ENCODE measurements around the gene TSPAN9. TPM values are rescaled to one million over a fixed set of nuclear protein-coding genes. Genes with fewer than 3 reads are reported as not detected.
A peak's percentile ranks its signal among the peaks of the same experiment; 100 is the strongest.

The TSPAN9 gene
- total RNA-seq, 1 donor from 2014 or later, result 22.4 TPM

DNA sequence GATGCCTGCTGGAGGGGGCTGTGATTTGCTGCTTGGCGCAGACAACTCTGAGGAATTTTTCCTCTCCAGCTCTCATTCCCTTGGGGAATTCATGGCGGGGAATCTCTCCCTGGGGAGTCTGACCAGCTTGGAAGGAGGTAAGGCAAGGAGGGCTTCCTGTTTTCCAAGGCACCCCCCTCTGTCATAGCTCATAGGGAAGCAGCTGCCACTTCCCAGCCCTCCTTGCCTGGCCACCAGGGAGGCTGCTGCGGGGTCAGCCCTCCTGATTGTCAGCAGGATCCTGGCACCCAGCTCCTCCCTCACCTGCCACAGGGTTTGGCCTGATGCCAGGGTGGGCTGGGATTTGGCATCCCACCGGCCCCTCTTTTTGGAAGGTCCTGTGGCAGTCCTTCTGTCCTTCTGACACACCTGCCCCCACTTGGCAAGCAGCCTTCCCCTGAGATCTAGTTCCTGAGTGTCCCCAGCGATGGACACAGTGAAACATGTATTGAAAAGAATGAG, 74.9 kb downstream of the TSPAN9 start:
- FAIRE-seq, result no peak
- DNase-seq (ENCODE audit: low spot score in 2 of 2), result no peak

DNA sequence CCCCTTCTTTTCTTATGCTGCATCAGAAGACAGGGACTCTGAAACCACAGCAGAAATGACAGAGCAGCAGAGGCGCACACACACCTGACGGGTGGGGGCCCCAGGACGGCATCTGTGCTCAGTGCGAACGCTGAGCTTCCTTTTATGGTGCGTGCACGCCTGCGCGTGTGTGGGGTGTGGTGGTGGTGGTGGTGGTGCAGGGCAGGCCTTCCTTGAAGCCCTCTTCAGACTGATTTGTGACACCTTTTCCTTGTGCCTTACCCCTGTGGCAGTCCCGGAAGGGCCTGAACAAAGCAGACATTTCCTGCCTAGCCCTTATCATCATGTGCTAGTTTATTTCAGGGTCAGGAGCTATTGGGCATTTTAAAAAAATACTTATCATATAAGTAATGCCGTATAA, 75.7 kb downstream of the TSPAN9 start:
- FAIRE-seq, result no peak
- DNase-seq (ENCODE audit: low spot score in 2 of 2), result no peak

DNA sequence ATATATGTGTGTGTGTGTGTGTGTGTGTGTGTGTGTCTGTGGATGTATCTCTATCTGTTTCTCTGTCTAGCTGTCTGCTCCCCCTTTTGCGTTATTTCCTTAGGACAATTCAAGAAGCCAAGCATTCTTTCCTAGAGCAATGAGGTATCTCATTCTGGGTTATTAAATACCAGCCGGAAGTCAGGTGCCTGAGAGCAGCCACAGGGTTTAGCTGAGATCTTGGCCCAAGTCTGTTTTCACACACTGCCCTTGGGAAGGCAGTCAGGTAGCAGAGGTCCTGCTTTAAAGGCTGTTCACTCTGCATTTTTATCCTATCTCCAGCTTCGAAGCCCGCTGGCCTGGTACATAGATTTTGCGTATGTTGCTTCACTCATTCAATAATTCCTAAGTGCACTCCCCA, 76.8 kb downstream of the TSPAN9 start:
- FAIRE-seq (no peak), DNase-seq (ENCODE audit: low spot score in 2 of 2) (no peak)

DNA sequence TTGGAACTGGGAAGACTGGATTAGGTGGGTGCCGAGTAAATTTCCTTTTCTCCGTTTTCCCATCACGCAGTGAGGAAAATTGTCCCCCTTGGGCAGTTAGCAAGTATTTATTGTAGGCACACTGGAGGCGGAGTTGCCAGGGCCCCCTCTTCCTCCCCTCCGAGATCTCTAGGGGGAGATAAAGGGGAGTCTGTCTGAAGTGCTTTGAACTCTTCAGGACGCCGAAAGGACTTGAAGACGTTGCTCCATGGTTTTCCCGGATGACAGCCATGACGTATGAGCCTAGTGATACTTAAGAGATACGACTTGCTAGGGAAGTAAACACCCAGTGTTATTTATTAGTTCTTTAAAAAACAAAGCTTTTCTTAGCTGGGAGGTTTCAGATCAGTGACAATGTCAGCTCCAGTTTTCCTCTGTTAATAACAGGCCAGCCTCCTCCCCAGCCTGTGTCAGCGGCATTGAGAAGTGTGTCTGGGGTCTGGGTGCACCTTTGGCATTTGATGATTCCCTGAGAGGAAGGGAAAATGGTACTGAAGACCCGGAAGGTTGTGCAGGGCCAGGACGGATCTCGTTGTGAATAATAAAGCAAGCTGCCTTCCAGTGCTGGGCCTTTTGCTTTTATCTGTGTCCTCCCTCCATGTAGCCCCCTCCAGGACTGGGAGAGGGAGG, 78.7 kb downstream of the TSPAN9 start:
- DNase-seq (ENCODE audit: low spot score in 2 of 2), result no peak

DNA sequence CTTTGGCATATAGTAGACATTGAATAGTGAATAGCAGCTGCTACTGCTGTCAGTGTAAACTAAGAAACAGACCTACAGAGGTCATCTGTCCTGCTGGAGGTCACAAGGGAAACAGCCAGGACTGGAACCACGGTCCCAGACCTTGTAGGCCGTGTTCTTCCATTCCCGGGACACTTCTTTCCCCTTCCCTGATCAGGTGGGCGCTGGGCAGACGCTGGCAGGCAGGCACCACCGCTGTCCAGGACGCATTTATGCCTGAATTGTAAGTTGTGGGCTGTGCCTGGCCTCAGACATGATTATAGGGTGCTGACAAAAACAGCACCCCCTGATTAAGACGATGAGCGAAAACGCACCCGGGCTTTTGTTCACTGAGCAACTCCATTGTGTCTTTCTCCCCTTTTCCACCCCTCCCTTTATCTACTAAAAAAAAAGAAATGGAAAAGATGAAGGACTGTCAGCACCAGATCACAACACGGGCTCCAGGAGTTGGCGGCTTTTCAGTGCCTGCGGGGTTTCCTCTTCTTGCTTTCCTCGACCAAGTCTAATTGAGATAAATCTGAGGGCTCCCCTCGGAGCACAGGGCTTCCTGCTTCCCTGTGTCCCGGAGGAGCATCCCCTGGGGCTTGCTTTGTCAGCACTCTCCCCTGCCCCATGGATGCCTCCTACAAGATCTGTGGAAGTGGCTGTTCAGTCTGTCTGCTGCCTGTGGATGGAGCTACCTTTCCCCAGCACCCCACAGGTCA, 80.6 kb downstream of the TSPAN9 start:
- no peak for FAIRE-seq
- DNase-seq (ENCODE audit: low spot score in 2 of 2), result no peak

More for the DNA sequence above, 78.7 kb downstream of the TSPAN9 start:
- no peak for FAIRE-seq

DNA sequence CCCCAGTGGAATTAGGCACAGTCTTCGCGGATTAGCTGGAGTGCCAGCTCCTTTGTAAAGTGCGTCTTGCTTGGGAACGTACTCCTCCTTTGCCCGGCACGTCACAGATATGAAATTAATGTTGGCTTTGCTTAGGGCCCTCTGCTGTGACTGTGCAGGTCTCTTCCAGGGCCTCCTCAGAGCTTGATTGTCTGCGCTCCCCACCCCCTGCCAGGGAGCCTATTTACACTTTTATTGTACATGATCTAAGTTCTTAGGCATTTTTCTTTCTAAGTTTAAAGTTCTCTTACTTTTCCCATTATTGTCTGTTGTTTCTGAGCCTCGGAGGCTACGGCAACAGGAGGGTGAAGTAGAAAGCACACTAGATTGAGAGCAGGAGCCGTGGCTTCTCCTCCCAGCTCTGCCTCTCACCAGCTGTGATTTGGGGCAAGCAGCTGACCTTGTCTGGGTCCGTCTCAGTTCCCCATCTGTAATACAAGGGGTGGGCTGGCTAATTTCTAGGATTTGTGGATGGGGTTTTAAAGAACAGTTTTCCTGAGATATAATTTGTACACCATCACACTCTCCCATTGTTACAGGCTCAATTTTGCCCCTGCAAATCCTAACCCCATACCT, 81.8 kb downstream of the TSPAN9 start:
- no peak for DNase-seq (ENCODE audit: low spot score in 2 of 2)
- FAIRE-seq, result no peak

DNA sequence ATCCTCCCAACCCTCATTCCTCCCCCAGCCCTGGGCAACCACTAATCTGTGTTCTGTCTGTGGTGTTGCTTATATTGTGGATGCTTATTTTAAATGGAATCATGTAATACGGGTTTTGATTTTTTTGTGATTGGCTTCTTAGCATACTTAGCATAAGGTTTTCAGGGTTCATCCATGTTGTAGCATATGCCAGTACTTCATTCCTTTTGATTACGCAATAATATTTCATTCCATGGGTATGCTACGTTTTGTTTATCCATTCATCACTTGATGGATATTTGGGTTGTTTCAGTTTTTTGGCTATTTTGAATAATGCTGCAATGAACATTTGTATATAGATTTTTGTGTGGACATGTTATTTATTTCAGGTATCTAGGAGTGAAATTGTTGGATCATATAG, 82.9 kb downstream of the TSPAN9 start:
- DNase-seq (ENCODE audit: low spot score in 2 of 2), result no peak
- FAIRE-seq, result no peak

DNA sequence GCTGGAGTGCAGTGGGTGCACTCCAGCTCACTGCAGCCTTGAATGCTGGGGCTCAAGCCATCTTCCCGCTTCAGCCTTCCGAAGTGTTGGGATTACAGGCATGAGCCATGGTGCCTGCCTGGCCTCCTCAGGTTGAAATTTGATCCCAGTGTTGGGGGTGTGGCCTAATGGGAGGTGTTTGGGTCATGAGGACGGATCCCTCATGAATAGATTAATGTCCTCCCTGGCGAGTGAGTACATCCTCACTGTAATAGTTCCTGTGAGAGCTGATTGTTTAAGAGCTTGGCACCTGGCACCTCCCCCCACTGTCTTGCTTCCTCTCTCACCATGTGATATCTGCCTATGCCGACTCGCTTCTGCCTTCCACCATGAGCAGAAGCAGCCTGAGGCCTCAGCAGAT, 84.7 kb downstream of the TSPAN9 start:
- FAIRE-seq (no peak), DNase-seq (ENCODE audit: low spot score in 2 of 2) (no peak)

DNA sequence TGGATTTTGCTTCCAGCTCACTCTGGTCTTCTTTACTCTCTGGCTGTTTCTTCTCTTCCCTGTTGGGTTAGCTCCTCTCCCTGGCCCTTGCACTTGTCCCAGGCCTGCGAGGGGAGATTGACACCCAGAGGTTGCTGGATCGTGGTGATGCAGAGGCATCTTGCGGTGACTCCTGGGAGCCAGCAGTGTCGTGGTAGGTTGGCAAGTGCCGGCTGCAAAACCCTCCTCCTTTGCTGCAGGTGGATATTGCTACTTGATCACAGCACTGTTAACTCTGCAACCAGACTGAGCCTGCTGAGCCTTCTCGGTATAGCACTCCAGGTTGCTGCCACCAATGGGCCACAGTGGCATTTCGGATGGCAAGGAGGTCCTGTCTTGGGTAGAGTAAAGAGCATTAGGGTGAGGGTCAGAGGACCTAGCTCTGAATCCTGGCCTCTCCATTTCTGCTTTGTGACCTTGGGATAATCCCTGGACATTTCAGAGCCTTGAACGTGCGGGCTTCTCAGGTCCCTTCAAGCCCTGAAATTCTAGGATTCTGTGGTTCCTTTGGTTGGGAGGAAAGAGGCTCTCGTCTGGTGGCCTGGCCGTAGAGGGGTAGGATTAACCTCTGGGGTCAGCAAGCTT, 87.4 kb downstream of the TSPAN9 start:
- no peak for DNase-seq (ENCODE audit: low spot score in 2 of 2)
- FAIRE-seq, result no peak

DNA sequence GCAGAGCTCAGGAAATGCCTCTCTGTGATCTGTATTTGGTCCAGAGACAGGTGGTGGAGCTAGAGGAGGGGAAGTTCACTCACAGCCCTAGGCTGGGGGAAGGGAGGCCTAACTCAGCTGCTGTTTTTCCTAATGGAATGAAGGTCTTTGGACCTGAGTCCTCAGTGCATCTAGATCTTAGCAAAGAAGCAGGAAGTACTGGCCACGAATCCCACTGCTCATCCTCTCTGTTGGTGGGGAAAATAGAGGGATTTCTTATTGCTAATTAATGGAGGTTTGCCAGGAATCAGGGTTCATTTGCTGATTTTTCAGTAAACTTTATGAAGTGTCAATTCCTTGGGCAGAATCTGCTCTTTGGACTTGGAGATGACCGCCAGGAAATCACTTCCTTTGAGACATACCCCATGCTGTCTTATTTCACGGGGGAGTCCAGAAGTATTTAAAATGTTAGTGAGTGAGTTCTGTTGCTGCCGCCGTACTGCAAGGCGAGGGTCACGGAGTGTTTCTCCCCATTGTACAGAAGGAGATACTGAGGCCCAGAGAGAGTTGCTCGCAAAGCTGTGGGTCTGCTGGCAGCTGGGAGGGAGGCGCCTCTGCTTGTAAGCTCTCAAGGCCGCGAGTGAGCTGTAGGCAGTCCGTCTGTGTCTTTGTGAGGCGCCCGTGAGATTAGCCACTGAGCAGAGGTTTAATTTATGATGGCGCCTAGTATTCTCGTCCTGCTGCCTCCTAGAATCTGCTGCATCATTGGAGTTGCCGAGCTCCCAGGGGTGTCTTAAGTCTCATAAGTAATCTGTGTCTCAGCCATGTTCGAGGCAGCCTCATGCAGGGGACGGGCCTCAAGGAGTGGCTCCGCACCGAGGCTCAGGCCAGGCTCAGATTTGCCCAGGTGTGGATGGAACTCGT, 88.2 kb downstream of the TSPAN9 start:
- DNase-seq (ENCODE audit: low spot score in 2 of 2), result no peak
- no peak for FAIRE-seq

DNA sequence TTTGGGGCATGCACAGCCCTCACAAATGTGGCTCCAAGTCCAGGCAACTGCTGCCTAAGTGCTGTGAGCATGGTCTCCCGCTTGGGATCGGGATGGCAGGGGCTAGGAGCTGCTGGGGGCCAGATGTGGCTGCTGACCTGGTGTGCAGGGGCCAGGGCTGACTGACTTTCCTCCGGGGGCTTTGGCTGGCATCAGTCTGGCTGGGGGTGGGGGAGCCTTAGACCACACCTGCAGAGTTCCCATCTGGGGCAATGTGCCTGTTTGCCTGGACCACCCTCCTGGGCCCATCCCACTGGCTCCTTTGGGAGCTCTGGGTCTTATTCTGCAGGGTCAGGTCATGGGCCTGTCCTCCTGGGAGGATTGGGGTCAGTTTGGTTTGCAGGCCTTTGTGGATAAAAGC, 90.5 kb downstream of the TSPAN9 start:
- FAIRE-seq, result no peak

DNA sequence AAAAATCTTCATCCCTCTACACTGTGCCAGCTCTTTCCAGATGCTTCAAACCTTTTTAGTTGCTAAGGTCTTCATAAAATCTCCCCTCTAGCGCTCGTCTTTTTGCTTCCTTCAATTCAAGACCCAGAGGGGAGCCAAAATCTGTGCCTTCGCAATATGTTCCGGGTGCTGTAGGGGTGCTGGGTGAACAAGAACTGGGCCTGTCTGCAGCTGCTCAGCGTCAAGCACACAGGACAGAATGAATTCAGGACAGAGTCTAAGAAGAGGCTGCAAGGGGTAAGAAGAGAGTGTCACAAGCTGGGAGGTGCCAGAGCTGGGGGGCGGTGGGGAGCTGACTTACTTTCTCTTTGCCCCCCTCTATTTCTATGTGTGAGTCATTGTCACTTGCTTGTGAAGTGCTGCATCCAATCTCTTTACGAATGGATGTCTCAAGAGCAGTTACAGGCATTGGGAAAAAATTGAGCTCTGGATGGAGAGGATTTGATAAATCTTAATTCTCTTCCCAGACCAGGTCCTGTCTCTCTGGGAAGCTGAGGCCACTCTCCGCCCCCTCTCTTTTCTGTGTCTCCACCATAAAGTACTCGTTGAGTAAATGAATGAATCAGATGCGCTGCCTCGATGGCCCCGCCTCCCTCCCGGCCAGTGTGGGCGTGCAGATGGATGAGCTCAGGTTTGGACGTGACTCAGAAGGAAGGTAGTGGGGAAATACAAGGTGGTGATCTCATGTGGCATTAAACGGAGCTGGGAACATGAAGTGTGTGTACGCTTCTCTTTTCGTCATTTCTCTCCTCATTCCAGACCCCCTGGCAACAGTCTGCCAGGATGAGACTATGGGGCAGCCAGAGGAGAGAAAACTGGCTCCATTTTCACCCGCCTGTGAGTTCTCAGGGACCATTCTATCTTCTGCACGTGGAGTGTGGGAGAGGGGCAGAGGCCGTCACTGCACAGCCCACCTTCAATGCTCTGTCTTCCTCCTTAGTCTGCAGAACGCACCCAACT, 91.3 kb downstream of the TSPAN9 start:
- DNase-seq (ENCODE audit: low spot score in 2 of 2) (peak in 1 of 2 donors; percentile 46), FAIRE-seq (no peak)

More for the DNA sequence above, 90.5 kb downstream of the TSPAN9 start:
- DNase-seq (ENCODE audit: low spot score in 2 of 2), result no peak

DNA sequence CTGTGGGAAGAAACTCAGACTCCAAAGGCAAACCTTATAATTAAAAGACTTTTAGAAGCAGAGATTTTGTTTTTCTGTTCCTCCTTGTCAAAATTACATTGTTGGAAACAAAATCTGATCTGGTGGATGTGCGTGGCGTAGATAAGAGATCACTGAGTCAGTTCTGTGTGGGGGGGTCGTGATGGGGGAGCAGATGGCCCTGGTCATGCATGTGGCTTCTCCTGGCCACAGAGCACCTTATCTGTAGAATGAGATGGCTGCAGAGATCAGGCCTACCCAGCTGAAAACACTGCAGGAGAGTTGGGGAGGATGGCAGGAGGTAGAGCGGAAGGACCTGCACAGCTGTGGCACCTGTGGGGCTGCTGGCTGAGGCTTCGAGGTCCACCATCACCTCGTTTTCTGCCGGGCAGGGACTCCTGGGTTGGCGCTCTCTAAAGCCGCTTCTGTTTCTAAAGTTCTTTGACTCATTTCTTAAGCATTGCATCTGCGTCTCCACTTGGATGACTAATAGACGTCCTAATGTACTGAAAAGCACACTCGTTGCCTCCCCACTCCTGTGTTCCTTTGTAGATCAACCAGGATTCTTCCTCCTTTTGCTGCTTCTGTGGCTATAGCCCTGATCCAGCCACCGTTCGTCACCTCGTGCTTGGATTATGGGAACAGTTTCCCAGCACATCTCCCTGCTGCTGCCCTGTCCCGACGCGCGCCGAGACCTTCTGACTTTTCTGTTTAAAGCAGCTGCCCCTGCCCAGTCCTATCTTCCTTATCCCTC, 93.4 kb downstream of the TSPAN9 start:
- DNase-seq (ENCODE audit: low spot score in 2 of 2) (no peak), FAIRE-seq (no peak)

DNA sequence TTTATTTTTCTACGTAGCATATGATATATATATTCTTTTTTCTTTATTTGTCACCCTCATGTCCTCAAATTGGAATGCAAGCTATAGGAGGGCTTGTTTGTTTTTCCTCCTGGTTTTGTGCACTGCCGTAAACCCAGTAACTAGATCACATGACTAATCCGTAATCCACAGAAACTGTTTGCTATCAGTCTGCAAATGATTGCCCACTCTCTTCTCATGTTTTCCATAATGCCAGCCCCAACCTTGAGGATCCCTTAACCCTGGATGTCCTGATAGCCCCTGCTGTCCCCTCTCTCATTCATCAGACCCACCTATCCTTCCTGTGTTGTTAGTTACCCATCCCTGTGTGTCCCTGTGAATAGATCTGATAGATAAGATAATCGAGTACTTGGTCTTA, 94.0 kb downstream of the TSPAN9 start:
- DNase-seq (ENCODE audit: low spot score in 2 of 2) (no peak), FAIRE-seq (no peak)

DNA sequence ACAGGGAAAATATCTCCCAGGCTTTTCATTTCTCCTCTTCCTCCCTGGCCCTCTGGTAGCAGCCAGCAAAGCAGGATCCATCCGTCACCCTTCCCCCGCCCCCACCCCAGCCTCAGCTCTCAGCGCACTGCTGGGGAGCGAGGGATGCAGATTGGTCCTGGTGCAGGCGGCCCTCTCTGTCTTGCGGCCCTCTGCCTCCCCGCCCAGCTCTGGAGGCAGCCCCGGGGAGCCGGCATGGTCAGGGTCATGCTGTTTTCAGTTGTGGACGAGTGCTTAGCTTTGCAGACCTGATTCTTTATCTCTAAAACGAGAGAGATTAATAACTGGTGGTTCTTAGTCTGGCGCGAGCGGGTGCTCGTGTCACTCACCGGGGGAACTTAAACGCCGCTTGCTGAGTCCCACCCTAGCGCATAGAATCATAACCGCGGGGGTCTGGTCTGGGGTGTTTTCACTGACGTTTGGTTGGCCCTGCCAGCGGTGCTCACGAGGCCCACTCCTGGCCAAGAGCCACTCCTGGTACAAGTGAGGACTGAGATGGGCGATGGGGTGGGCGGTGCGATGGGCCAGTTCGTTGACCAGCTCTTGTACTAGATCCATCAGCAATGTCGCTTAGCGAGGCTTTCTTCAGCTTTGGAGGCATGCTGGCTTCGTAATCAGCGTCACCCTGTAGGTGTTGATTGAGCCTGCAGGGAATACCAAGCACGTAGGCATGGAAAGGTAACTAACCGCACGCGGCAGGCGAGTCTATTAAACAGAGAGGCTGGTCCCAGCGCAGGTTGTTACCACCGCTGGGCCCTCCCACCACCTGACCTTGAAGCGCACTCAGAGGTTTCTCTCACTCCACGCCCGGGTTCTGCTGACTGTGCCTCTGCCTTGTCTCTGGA, 95.2 kb downstream of the TSPAN9 start:
- FAIRE-seq (no peak), DNase-seq (ENCODE audit: low spot score in 2 of 2) (no peak)

DNA sequence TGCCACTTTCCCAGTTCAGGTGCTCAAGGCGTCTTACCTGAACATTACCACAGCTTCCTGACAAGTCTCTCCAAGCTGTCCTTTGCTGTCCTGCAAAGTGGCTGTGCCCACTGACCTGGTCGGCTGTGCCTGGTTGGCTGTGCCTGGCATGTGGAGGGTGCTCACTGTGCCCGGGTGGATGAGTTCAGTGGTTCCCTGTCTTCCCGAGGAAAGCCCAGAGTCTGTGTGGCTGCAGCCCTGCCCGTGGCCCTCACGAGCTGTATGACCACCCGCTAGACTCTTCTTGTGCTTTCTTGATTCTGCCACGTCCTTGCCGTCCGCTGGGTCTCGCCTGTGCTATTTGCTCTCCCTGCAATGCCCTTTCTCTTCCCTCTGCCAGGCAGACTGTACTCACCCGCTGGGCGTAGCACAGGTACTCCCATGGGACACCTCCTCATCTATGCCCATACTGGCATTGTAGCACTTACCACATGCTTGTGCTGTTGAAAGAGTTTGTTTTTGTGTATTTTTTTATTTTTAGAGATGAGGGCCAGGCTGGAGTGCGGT, 95.9 kb downstream of the TSPAN9 start:
- DNase-seq (ENCODE audit: low spot score in 2 of 2) (no peak), FAIRE-seq (no peak)

DNA sequence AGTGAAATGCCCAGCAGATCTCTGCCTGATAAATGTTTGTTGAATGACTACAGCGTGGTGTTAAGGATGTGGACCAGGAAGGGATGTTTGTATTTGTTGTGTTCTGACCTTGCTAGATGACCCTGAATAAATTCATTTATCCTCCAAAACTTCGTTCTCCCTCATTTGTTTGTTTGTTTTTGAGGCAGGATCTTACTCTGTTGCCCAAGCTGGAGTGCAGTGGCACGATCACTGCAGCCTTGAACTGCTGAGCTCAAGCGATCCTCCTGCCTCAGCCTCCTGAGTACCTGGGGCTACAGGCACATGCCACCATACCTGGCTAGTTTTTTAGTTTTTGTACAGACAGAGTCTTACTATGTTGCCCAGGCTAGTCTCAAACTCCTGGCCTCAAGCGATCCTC, 96.7 kb downstream of the TSPAN9 start:
- DNase-seq (ENCODE audit: low spot score in 2 of 2), result no peak
- FAIRE-seq, result no peak
